22Rv1 (cell line): Measurements from ENCODE around the gene COL25A1.

Source experiments
- H3K27ac ChIP-seq: fragments of 450-650 bp; 2 replicates; pipeline ENCODE4 v1.5.1; 2017
- CTCF ChIP-seq: fragments of 450-650 bp; IDR thresholded peaks from 2 replicates; pipeline ENCODE4 v1.5.1; 2017; ENCODE audit warnings: mild to moderate bottlenecking
- ZFX ChIP-seq: fragments of 450-650 bp; IDR thresholded peaks from 2 replicates; pipeline ENCODE4 v1.6.1; 2017; ENCODE audit warnings: antibody characterized with exemption, borderline replicate concordance

COL25A1 gene

GRCh38 chr4:109206620-109207019 is 95.8 kb downstream of the COL25A1 start:
- no peak for TF ChIP-seq ZFX
- no peak for TF ChIP-seq CTCF

GRCh38 chr4:109205186-109205585 is 97.3 kb downstream of the COL25A1 start:
- H3K27ac ChIP-seq, result no peak overlapping the region
- no peak for TF ChIP-seq CTCF
- TF ChIP-seq ZFX, result no peak

More at GRCh38 chr4:109206620-109207019, 95.8 kb downstream of the COL25A1 start:
- H3K27ac ChIP-seq, result no peak overlapping the region

- TF ChIP-seq ZFX (no peak), CTCF (no peak)
- H3K27ac ChIP-seq, result no peak overlapping the region
These were observed 102.9 kb downstream of the COL25A1 start for GRCh38 chr4:109199585-109199984.

GRCh38 chr4:109195646-109196045 is 106.8 kb downstream of the COL25A1 start:
- TF ChIP-seq ZFX (no peak), CTCF (no peak)
- H3K27ac ChIP-seq, result no peak overlapping the region

GRCh38 chr4:109191216-109191615 is 111.2 kb downstream of the COL25A1 start:
- H3K27ac ChIP-seq, result no peak overlapping the region
- no peak for TF ChIP-seq CTCF
- TF ChIP-seq ZFX, result no peak

- H3K27ac ChIP-seq, result no peak overlapping the region
- no peak for TF ChIP-seq ZFX
- no peak for TF ChIP-seq CTCF
These were observed 116.0 kb downstream of the COL25A1 start for GRCh38 chr4:109186458-109186945.

- no peak overlapping the region for H3K27ac ChIP-seq
These were observed 116.5 kb downstream of the COL25A1 start for GRCh38 chr4:109185951-109186350.

More at GRCh38 chr4:109185951-109186350, 116.5 kb downstream of the COL25A1 start:
- TF ChIP-seq CTCF (no peak), ZFX (no peak)
